RWPE1 (cell line): ENCODE data around the gene PTPRD.

Experiments
- CTCF ChIA-PET: fragments of 350-600 bp; sonication (Branson Sonifier 250); formaldehyde crosslinking; extraction: SDS; loops from one replicate; lab custom pipeline; 2021; lab: Yijun Ruan, JAX
- POLR2A ChIA-PET: fragments of 400-600 bp; formaldehyde crosslinking; extraction: SDS; loops from one replicate; lab custom pipeline; 2020; ENCODE audit warnings: antibody characterized with exemption; ENCODE audit not compliant: low non-redundant PET; lab: Yijun Ruan, JAX
- DNase-seq: peaks from one replicate; pipeline ENCODE4 v3.0.0; 2012; ENCODE audit warnings: low spot score
- H3K27ac ChIP-seq: fragments of 450-650 bp; 2 replicates; pipeline ENCODE4 v1.5.1; 2017
- CTCF ChIP-seq: fragments of 450-650 bp; conservative IDR thresholded peaks from 2 replicates; pipeline ENCODE4 v1.5.1; 2017; ENCODE audit warnings: low read depth, mild to moderate bottlenecking

Gene PTPRD

DNA sequence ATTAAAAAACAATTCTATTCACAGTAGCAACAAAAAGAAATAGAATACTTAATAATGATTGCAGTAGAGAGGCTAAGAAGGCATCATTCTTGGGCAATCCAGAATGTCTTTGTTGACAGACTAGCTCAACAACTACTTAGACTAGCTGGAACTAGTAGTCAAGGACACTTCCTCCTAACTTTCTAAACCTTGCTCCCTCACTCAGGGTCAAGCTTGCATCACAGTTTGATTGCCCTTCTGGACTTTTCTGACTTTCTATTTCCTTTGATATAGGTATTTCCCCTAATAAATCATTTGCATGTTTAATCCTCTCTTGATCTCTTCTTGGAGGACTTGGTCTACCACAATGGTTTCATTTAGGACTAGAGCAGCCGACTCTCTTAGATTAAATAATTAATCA, 1107.9 kb downstream of the PTPRD start:
- POLR2A ChIA-PET, result no interaction called here
- DNase-seq, result no peak
- CTCF ChIA-PET, result no interaction called here
- TF ChIP-seq CTCF, result no peak
- H3K27ac ChIP-seq, result no peak overlapping the region

- CTCF ChIA-PET, result no interaction called here
- TF ChIP-seq CTCF, result no peak
- no peak overlapping the region for H3K27ac ChIP-seq
- POLR2A ChIA-PET, result no interaction called here
- DNase-seq, result no peak
Measured at GRCh38 chr9:9499546-9499945, 1113.3 kb downstream of the PTPRD start.

DNA sequence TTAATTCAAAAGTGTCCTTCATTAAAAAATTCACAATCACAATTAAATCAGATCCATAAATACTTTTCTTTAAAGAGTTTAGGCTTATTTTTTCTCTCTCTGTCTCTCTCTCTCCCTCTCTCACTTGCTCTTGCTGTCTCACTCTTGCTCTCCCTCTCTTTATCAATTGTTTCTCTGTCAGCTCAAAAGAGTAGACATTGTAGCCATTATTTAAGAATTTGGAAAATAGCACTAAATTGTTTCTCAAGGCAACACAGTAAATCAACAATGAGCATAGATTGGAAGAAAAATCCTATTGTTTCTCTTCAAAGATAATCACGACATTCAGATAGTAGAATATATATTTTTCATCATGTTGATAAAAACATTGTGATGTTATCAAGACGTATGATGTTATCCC, 1114.0 kb downstream of the PTPRD start:
- ChIA-PET CTCF (no interaction called here), POLR2A (no interaction called here)
- DNase-seq, result no peak
- no peak for TF ChIP-seq CTCF
- no peak overlapping the region for H3K27ac ChIP-seq

DNA sequence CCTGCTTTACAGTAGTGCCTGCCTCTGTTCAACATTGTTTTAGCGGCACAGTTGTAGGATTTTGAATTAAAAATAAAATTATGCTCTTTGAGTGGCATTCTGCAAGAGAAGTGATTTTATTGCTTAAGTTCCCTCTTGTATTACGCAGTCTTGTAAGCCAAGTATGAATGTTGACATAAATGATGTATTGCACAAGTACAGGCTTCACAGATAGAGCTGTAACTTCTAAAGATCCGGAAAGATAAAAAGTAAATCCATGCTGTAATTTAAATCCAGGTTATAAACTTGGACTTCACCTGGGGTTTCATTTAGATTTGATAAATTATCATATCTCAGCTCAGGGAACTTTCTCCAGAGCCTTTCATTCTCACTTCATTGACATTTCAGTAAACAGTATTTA, 1114.7 kb downstream of the PTPRD start:
- DNase-seq, result no peak
- H3K27ac ChIP-seq, result no peak overlapping the region
- ChIA-PET POLR2A (no interaction called here), CTCF (no interaction called here)
- no peak for TF ChIP-seq CTCF

GRCh38 chr9:9494336-9494735, 1118.5 kb downstream of the PTPRD start:
- no peak overlapping the region for H3K27ac ChIP-seq
- POLR2A ChIA-PET, result no interaction called here
- CTCF ChIA-PET, result no interaction called here
- no peak for DNase-seq
- no peak for TF ChIP-seq CTCF

DNA sequence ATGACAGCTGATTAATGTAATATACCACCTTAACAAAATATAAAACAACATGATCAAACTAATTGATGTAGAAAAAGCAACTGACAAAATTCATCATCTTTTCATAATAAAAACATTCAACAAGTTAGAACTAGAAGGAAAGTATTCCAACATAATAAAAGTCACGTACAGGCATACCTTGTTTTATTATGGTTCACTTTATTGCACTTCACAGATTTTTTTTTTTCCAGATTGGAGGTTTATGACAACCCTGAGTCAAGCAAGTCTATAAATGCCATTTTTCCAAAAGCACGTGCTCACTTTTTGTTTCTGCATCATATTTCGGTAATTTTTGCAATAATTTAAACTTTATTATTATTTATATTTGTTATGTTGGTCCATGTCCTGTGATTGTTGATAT, 1120.3 kb downstream of the PTPRD start:
- no peak overlapping the region for H3K27ac ChIP-seq
- CTCF ChIA-PET, result no interaction called here
- no peak for DNase-seq
- POLR2A ChIA-PET, result no interaction called here
- no peak for TF ChIP-seq CTCF

DNA sequence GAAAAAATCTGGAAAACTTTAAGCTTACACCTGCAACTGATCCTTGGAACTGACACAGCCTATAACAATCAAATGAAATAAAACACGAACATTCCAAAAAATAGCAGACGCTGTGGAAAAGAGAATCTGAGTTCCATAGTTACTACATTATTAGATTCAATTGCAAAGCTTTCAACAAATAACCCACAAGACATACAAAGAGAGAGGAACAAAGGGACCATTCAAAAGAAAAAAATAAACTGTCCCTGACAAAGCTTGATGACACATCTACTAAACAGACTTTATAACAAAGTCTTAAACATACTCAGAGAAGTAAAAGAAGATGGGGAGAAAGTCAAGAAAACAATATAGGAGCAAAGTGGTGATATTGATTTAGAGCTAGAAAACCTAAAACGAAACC, 1123.6 kb downstream of the PTPRD start:
- ChIA-PET POLR2A (no interaction called here), CTCF (no interaction called here)
- no peak for TF ChIP-seq CTCF
- H3K27ac ChIP-seq, result no peak overlapping the region
- DNase-seq, result no peak
